RWPE1 (cell line): Measurements from ENCODE around the gene CST9.
A peak's percentile ranks its signal among the peaks of the same experiment; 100 is the strongest.

Source experiments
- CTCF ChIA-PET: fragments of 350-600 bp; sonication (Branson Sonifier 250); formaldehyde crosslinking; extraction: SDS; loops from one replicate; lab custom pipeline; 2021; lab: Yijun Ruan, JAX
- POLR2A ChIA-PET: fragments of 400-600 bp; formaldehyde crosslinking; extraction: SDS; loops from one replicate; lab custom pipeline; 2020; ENCODE audit warnings: antibody characterized with exemption; ENCODE audit not compliant: low non-redundant PET; lab: Yijun Ruan, JAX
- DNase-seq: peaks from one replicate; pipeline ENCODE4 v3.0.0; 2012; ENCODE audit warnings: low spot score
- H3K27ac ChIP-seq: fragments of 450-650 bp; 2 replicates; pipeline ENCODE4 v1.5.1; 2017
- TF ChIP-seq, protein P1 (sequence below): fragments of 450-650 bp; conservative IDR thresholded peaks from 2 replicates; pipeline ENCODE4 v1.5.1; 2017; ENCODE audit warnings: low read depth, mild to moderate bottlenecking

The CST9 gene

DNA sequence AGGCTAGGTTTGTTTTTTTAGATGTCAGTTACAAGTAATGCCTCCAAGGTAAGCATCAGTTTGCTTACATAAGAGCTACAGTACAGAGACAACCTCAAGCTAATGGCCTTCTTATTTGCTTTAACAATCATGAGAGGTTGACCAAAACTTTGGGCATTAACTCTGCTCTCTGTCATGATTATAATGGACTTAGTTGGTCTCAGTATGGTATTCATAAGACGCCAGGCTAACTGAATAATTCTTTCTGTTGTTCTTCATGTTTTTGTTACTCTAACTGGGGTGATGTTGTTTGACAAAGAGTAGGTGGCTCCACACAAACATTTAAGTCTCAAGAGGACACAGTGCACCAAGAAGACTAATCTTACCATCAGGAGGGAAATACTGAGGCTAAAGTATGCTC, 9.8 kb downstream of the CST9 start:
- ChIA-PET CTCF (no interaction called here), POLR2A (no interaction called here)
- TF ChIP-seq, protein P1, sequence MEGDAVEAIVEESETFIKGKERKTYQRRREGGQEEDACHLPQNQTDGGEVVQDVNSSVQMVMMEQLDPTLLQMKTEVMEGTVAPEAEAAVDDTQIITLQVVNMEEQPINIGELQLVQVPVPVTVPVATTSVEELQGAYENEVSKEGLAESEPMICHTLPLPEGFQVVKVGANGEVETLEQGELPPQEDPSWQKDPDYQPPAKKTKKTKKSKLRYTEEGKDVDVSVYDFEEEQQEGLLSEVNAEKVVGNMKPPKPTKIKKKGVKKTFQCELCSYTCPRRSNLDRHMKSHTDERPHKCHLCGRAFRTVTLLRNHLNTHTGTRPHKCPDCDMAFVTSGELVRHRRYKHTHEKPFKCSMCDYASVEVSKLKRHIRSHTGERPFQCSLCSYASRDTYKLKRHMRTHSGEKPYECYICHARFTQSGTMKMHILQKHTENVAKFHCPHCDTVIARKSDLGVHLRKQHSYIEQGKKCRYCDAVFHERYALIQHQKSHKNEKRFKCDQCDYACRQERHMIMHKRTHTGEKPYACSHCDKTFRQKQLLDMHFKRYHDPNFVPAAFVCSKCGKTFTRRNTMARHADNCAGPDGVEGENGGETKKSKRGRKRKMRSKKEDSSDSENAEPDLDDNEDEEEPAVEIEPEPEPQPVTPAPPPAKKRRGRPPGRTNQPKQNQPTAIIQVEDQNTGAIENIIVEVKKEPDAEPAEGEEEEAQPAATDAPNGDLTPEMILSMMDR: no peak
- H3K27ac ChIP-seq: no peak overlapping the region
- no peak for DNase-seq

DNA sequence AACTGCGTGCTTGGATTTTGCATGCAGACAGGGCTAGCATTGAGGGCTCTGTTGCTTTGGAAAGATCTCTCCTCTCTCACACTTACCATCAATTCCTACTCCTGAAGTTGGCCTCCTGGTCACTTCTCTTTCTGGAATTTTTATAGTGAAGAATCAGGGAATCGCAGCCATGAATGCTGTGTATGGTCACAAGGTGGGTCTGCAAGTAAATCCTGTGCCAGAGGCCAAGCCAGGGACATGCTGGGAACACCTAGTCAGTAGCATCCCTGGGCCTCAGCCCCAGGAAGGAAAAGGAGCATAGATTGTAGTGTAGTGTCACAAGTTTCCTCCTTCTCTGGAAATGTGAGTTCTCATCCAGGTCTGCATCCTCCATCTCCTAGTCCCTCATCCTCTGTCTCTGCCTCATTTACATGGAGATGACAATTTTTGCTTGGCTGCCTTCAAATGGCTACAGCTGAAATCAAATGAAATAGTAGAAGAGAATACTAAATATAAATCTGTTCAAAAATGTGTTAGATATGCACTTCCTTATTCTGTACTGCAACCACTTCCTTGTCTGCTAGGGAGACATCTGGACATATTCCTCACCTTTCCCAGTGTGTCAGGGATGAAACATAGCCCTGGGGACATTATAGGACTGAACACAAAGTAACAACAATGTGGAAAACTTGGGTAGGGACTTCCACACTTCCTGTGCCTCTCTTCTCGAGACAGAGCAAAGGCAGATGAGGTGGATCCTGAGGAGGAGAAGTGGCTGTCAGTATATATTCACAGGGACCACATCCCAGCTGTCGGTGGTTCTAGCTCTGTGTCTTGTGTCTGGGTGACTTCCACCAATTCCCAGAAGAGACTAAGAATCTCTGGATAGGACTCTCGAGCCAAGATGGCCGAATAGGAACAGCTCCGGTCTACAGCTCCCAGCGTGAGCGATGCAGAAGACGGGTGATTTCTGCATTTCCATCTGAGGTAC, 17.0 kb downstream of the CST9 start:
- no peak overlapping the region for H3K27ac ChIP-seq
- DNase-seq: no peak
- ChIA-PET POLR2A (no interaction called here), CTCF (no interaction called here)
- TF ChIP-seq, protein P1: no peak

DNA sequence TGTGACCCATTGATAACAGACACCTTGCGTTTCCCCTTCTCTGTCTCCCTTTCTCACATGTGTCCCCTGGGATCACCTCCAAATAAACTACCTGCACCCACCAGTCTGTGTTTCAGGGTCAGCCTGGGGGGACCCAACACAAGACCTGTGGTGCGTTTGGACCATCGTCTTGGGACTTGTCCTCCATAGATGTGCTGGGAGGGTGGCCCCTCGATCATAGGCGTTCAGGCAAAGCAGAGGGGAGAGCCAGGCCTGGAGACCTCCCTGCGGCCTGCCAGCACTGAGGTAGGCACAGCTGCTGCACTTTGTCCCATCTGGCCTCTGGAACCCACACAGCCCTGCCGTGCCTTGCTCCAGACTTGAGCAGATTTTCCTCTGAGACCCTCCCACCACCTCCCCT, 18.1 kb downstream of the CST9 start:
- ChIA-PET CTCF (no interaction called here), POLR2A (no interaction called here)
- peak overlapping the region; percentile 16; the same call in 1 of the 2 replicates for H3K27ac ChIP-seq
- TF ChIP-seq, protein P1: no peak
- no peak for DNase-seq

DNA sequence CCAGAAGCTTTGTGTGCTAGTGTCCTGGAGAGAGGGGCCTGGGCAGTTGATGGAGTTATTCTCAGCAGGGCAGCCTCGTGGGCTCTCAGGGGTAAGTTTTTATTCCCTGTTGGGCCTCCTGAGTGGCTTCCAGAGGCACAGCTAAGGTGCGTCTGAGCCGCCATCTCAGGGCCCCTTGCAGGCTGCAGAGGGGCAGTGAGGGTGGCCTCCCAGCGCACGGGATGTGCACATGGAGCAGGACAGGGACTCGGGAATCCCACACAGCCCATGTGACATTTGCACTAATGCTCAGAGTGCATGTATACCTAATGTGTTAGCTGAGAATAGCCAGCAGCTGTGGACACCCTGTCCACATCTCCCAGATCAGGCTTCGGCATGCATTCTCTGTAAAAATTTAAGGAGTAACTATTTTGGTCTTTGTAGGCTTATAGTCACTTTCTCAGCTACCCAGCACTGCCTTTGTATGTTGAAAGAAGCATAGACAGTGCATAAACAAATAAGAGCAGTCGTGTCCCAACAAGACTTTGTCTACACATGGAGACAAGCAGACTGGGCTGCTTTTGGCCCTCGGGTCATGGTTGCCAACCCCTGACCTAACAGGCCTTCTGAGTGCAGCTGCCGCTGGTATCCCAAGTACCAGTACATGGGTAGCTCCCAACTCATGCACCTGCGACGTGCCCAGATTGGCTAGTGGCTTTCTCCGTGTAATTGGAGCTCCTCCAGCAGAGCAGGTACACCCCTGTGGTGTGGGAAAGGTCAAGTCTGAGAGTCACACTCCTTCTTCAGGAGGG, 18.8 kb downstream of the CST9 start:
- H3K27ac ChIP-seq: peak overlapping the region; percentile 16; the same call in 1 of the 2 replicates
- DNase-seq: peak; percentile 41
- ChIA-PET CTCF (interaction anchor here (0.6 to 1.5 kb wide), 2 partner anchors 18 to 20 kb away, joined by 3 to 5 read pairs; no protein-coding TSS in a partner anchor), POLR2A (no interaction called here)
- TF ChIP-seq, protein P1: no peak

DNA sequence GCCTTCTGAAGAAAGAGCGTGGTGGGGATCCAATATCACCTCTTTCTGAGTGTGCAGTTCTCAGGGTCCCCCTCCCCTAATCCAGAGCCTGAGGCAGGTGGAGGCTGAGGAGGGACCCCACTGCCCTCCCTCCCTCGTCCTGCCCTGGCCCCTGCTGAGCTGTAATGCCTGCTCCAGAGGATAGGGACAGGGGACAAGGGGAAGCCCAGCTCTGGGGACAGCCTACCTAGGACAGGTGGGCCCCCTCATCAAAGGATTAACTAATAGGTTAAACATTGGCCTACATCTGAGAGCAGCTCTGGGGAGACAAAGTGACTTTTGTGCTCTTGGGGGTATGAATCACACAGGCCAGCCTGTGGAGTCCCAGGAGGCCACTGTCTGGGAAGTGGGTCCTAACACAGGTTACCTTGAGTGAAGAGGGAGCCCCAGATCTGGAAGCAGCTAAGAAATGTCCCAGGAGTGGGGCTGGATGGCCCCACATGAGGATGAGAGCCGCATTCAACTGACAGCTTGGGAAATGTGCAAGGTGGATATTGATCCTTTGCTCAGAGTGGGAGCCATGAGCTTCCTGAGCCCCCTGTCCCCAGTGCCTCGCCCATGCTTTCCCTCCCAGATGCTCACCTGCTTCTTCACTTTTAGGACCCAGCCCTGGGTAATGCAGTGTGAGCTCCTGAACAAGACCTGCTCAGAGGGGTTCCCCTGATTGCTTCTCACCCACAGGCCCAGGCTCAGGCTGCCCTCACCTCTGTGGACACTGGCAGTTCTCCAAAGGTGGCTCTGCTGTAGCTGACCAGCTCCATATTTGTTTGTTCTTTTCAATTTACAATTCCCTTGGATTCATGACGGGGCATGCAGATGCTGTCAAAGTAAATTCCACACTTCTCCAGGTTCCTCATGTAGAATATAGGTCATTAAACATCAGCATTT, 19.6 kb downstream of the CST9 start:
- no peak for DNase-seq
- TF ChIP-seq, protein P1: no peak
- peak overlapping the region; percentile 16; the same call in 1 of the 2 replicates for H3K27ac ChIP-seq
- ChIA-PET CTCF (interaction anchor here (0.6 to 1.5 kb wide), 3 partner anchors 19 to 80 kb away, joined by 3 to 5 read pairs (median 4); no protein-coding TSS in a partner anchor), POLR2A (no interaction called here)
